CD14-positive monocyte (primary cell): Measurements from ENCODE around the gene NEDD8. TPM values are rescaled to one million over a fixed set of nuclear protein-coding genes. Genes with fewer than 3 reads are reported as not detected.

ENCODE experiments used
- DNase-seq, 3 donors: peaks; one replicate each; pipeline ENCODE4 v3.0.0-alpha.2; 2011 to 2022
- H2AFZ ChIP-seq: 2 replicates; pipeline ENCODE4 v1.6.0; 2012; ENCODE audit warnings: mild to moderate bottlenecking, low read depth, low read length, inconsistent platforms; ENCODE audit not compliant: insufficient read depth, poor library complexity, severe bottlenecking
- H3K27ac ChIP-seq, 2 donors: 1 replicate in 1 of 2; 2 replicates in 1 of 2; pipeline ENCODE4 v1.5.1; 2012 to 2013; ENCODE audit warnings: low read length in 2 of 2, control low read depth in 1 of 2, inconsistent platforms in 1 of 2, low read depth in 1 of 2, mild to moderate bottlenecking in 1 of 2
- H3K27me3 ChIP-seq, 2 donors: one replicate each; pipeline versions ENCODE4 v1.6.0 to v1.6.1; 2011 to 2013; ENCODE audit warnings: low read length in 2 of 2; ENCODE audit not compliant: control insufficient read depth in 2 of 2, insufficient read depth in 2 of 2
- H3K36me3 ChIP-seq, 2 donors: replicated peaks in 1 of 2; 1 replicate in 1 of 2; 2 replicates in 1 of 2; pipeline versions ENCODE4 v1.5.1 to v1.6.1; 2012 to 2013; ENCODE audit warnings: low read length in 2 of 2, control low read depth in 1 of 2, inconsistent platforms in 1 of 2, mild to moderate bottlenecking in 1 of 2; ENCODE audit not compliant: insufficient read depth in 2 of 2, control insufficient read depth in 1 of 2
- H3K4me1 ChIP-seq, 2 donors: 1 replicate in 1 of 2; 2 replicates in 1 of 2; pipeline versions ENCODE4 v1.5.1 to v1.6.1; 2012 to 2013; ENCODE audit warnings: low read length in 2 of 2, control low read depth in 1 of 2, inconsistent platforms in 1 of 2, mild to moderate bottlenecking in 1 of 2, moderate library complexity in 1 of 2; ENCODE audit not compliant: insufficient read depth in 2 of 2, control insufficient read depth in 1 of 2
- H3K4me2 ChIP-seq: replicated peaks from 2 replicates; pipeline ENCODE3; 2012; ENCODE audit warnings: low read length, moderate library complexity, mild to moderate bottlenecking; ENCODE audit not compliant: poor library complexity, severe bottlenecking; ENCODE audit errors: extremely low read depth
- H3K4me3 ChIP-seq, 3 experiments: fragments of 200-600 bp in 1 of 3; sonication (generic) in 1 of 3; replicated peaks in 1 of 3; 1 replicate in 2 of 3; 2 replicates in 1 of 3; pipeline ENCODE4 v1.5.1; 2011 to 2013; ENCODE audit warnings: low read length in 3 of 3, mild to moderate bottlenecking in 3 of 3, control low read depth in 2 of 3, low read depth in 2 of 3, inconsistent platforms in 1 of 3, moderate library complexity in 1 of 3
- H3K79me2 ChIP-seq: 2 replicates; pipeline ENCODE4 v1.6.0; 2012; ENCODE audit warnings: mild to moderate bottlenecking, control low read depth, inconsistent platforms, low read length, moderate library complexity; ENCODE audit not compliant: insufficient read depth
- H3K9ac ChIP-seq: 2 replicates; pipeline ENCODE4 v1.6.0; 2017; ENCODE audit warnings: low read length, mild to moderate bottlenecking; ENCODE audit not compliant: insufficient read depth, poor library complexity, severe bottlenecking
- H3K9me3 ChIP-seq, 2 donors: replicated peaks in 1 of 2; 1 replicate in 1 of 2; 2 replicates in 1 of 2; pipeline versions ENCODE4 v1.5.1 to v1.6.1; 2012 to 2013; ENCODE audit warnings: low read length in 2 of 2, control low read depth in 1 of 2; ENCODE audit not compliant: control insufficient read depth in 1 of 2, insufficient read depth in 1 of 2
- H4K20me1 ChIP-seq: 2 replicates; pipeline ENCODE4 v1.6.0; 2012; ENCODE audit warnings: mild to moderate bottlenecking, low read length, control low read depth, moderate library complexity; ENCODE audit not compliant: insufficient read depth
- H3K27ac Mint-ChIP-seq, 7 donors: one replicate each; pipeline ENCODE4 v1.8.0; 2020; ENCODE audit warnings: mild to moderate bottlenecking in 7 of 7, mixed read lengths in 7 of 7, moderate library complexity in 6 of 7, inconsistent platforms in 2 of 7
- H3K27me3 Mint-ChIP-seq, 3 donors: one replicate each; pipeline ENCODE4 v1.8.0; 2021 to 2022; ENCODE audit warnings: low read depth in 3 of 3, mild to moderate bottlenecking in 3 of 3, mixed read lengths in 3 of 3, moderate library complexity in 3 of 3, inconsistent platforms in 1 of 3
- H3K36me3 Mint-ChIP-seq, 2 donors: one replicate each; pipeline ENCODE4 v1.8.0; 2020; ENCODE audit warnings: mixed read lengths in 2 of 2, inconsistent platforms in 1 of 2, mild to moderate bottlenecking in 1 of 2
- H3K4me1 Mint-ChIP-seq: one replicate; pipeline ENCODE4 v1.8.0; 2020; ENCODE audit warnings: mild to moderate bottlenecking, mixed read lengths
- H3K4me3 Mint-ChIP-seq, 2 donors: one replicate each; pipeline ENCODE4 v1.8.0; 2020; ENCODE audit warnings: mild to moderate bottlenecking in 2 of 2, mixed read lengths in 2 of 2, moderate library complexity in 1 of 2
- H3K9me3 Mint-ChIP-seq, 7 donors: one replicate each; pipeline ENCODE4 v1.8.0; 2020 to 2022; ENCODE audit warnings: mixed read lengths in 7 of 7, mild to moderate bottlenecking in 6 of 7, moderate library complexity in 6 of 7, inconsistent platforms in 2 of 7
- CTCF ChIP-seq: fragments of 200-600 bp; IDR thresholded peaks from one replicate; pipeline ENCODE4 v1.8.0; 2022; ENCODE audit warnings: antibody characterized with exemption, mild to moderate bottlenecking
- WGBS: methylation state at CpG from one replicate; pipeline ENCODE4 v1.1.5; 2013; ENCODE audit warnings: missing lambda C conversion rate; ENCODE audit not compliant: insufficient coverage; 5-methylcytosine and 5-hydroxymethylcytosine counted together
- intact Hi-C, 2 donors: fragments of 100-400 bp; cut with micrococcal nuclease; formaldehyde crosslinking; loops; one replicate each; pipeline versions ENCODE4 v1.15.0 to v1.15.1; 2023
- polyA plus RNA-seq, 3 donors: library from polyadenylated mRNA; depleted of rRNA in 1 of 3; unstranded in 2 of 3; stranded (reverse) in 1 of 3; fragments of 300-500 nt in 2 of 3; fragments of >200 nt in 1 of 3; fragmentation: Illumina TruSeq in 2 of 3; gene quantifications; 1 replicate in 2 of 3; 2 replicates in 1 of 3; pipeline ENCODE4 v1.2.3, GENCODE V29; 2012 to 2021

Gene NEDD8
- polyA plus RNA-seq, 3 donors = 164 to 335 (median 306) TPM

DNA sequence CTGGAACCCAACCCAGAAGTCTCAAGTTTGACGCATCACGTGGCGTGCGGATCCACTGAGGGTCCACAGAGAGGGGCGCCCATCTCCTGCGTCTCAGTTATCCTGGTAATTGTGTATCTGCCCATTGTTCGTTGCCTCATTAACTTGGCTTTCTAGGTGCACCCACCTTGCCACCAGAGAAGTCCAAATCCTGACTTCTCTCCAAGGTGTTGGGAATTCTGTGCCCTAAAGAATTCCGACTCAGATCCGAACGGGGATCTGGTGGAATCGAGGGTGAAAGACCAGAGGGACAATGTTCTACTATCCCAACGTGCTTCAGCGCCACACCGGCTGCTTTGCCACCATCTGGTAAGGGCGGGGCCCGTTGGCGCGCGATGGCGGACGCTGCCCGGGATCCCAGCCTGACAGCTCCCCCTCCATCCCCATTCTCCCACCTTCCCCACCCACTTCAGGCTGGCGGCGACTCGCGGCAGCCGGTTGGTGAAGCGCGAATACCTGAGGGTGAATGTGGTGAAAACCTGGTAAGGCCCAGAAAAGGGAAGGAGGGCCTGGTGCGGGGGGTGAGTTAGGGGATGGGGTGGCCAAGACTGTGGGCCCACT lies 59.8 kb downstream of the NEDD8 start:
- H3K4me3 ChIP-seq = peak overlapping the region in 1 of 3 experiments; percentile 68

More for the DNA sequence above, 59.8 kb downstream of the NEDD8 start:
- H3K27me3 ChIP-seq = no peaks in the 10 kb centered on the region
- H3K27ac Mint-ChIP-seq = peak overlapping the region in 1 of 7 donors; percentile 68
- peaks cover 0 to 2% (median 0%) of the 10 kb centered on the region in 7 donors for H3K9me3 Mint-ChIP-seq
- H2AFZ ChIP-seq = peak overlapping the region; percentile 46
- H3K36me3 Mint-ChIP-seq = peaks cover 62 to 79% of the 10 kb centered on the region in 2 donors
- H3K27ac ChIP-seq = no peak overlapping the region
- DNase-seq = no peak
- intact Hi-C loops = no loop called here
- peaks cover 35% of the 10 kb centered on the region for H3K4me1 Mint-ChIP-seq
- peaks cover 33% of the 10 kb centered on the region for H4K20me1 ChIP-seq
- no peaks in the 10 kb centered on the region for H3K79me2 ChIP-seq
- H3K9me3 ChIP-seq = no peaks in the 10 kb centered on the region
- H3K9ac ChIP-seq = peak overlapping the region; percentile 17
- TF ChIP-seq CTCF = no peak
- H3K4me1 ChIP-seq = peaks cover 26 to 34% of the 10 kb centered on the region in 2 donors
- H3K36me3 ChIP-seq = peaks cover 36 to 62% of the 10 kb centered on the region in 2 donors
- H3K4me3 Mint-ChIP-seq = peak overlapping the region; percentile 59 to 75
- WGBS = 10% methylated on average over 15 of the region's 30 CpGs
- H3K4me2 ChIP-seq = peak overlapping the region; percentile 71
- H3K27me3 Mint-ChIP-seq = peaks cover 10 to 19% (median 16%) of the 10 kb centered on the region in 3 donors
